ENCODE results near the gene TXNRD2. TPM values are rescaled to one million over a fixed set of nuclear protein-coding genes. Genes with fewer than 3 reads are reported as not detected.

TXNRD2 gene
- polyA plus RNA-seq, 1 donor from 2014 or later, result 4.1 TPM

DNA sequence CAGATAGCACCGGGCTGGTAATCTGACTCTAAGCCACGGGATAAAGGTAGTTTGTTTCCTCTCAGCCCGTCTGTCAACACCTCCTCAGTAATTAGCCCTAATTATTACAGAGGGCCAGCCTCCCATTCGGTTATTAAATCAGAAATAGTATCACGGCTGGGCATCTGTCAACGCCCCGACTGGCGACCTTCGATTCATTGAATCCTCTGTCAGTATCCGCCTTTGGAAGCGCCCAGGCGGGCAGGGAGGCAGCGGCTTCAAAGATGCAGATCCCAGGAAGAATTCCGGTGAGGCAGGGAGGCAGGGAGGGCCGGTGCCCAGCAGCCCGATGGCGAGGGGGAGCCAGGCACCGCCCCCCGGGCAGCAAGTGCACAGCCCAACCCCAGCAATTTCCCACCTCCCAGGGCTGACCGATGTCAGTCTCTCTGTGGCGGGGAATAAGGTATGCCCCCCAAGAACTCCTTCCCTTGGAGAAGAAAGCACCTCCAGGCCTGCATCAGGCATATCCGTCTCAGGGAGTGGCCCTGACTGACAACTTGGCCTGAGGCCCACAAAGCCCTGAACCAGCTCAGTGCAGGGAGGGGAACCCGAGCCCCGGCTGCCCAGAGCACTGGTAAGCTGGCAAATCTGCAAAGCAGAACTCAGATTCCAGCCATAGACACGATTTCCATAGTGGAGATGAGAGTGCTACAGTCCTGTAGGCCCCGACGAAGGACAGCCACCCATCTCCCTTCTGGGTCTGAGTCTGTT, 98.3 kb downstream of the TXNRD2 start:
- H3K4me2 ChIP-seq (ENCODE audit: low read length), result no peak overlapping the region
- no peaks in the 10 kb centered on the region for H4K20me1 ChIP-seq (ENCODE audit: insufficient read depth)
- H3K36me3 ChIP-seq (ENCODE audit: insufficient read depth, low read length), result no peaks in the 10 kb centered on the region

More for the DNA sequence above, 98.3 kb downstream of the TXNRD2 start:
- H3F3A ChIP-seq (ENCODE audit: insufficient read depth, low read length, poor library complexity, severe bottlenecking), result no peaks in the 10 kb centered on the region
- H3K27me3 ChIP-seq (ENCODE audit: insufficient read depth, low read depth, low read length), result no peaks in the 10 kb centered on the region
- H3K4me3 ChIP-seq (ENCODE audit: low read length), result no peak overlapping the region
- TF ChIP-seq CTCF (IDR thresholded peaks at IDR 0.05; ENCODE audit: poor library complexity, severe bottlenecking), result no peak
- no peak for TF ChIP-seq EZH2 (IDR thresholded peaks at IDR 0.05; ENCODE audit: borderline replicate concordance, insufficient read depth, low read length, poor library complexity, severe bottlenecking)
- no peak for TF ChIP-seq MXI1 (conservative IDR thresholded peaks at IDR 0.05; ENCODE audit: poor library complexity, severe bottlenecking)
- TF ChIP-seq RAD21 (conservative IDR thresholded peaks at IDR 0.05), result no peak
- no peak for TF ChIP-seq REST (IDR thresholded peaks at IDR 0.05; ENCODE audit: borderline replicate concordance)
- TF ChIP-seq TAF1 (IDR thresholded peaks at IDR 0.05; ENCODE audit: low read depth), result no peak
- TF ChIP-seq EP300 (conservative IDR thresholded peaks at IDR 0.05; ENCODE audit: poor library complexity, severe bottlenecking), result no peak
- TF ChIP-seq SMC3 (conservative IDR thresholded peaks at IDR 0.05; ENCODE audit: poor library complexity), result no peak
- no peak for TF ChIP-seq POLR2AphosphoS5 (IDR thresholded peaks at IDR 0.05)
- H3K9ac ChIP-seq (ENCODE audit: low read length), result no peak overlapping the region
- H3K27ac ChIP-seq (ENCODE audit: low read length), result no peak overlapping the region
- H3K9me3 ChIP-seq (ENCODE audit: low read length), result no peaks in the 10 kb centered on the region
- H2AFZ ChIP-seq (ENCODE audit: low read depth, low read length), result no peak overlapping the region
- H3K9me2 ChIP-seq (ENCODE audit: insufficient read depth, low read length), result no peaks in the 10 kb centered on the region
- no peaks in the 10 kb centered on the region for H3K79me2 ChIP-seq (replicated peaks; ENCODE audit: insufficient read depth, low read length)
